ENCODE measurements around the gene ZNF619. TPM values are rescaled to one million over a fixed set of nuclear protein-coding genes. Genes with fewer than 3 reads are reported as not detected.

Gene ZNF619
- total RNA-seq, 1 experiment from 2014 or later = 6.9 TPM

DNA sequence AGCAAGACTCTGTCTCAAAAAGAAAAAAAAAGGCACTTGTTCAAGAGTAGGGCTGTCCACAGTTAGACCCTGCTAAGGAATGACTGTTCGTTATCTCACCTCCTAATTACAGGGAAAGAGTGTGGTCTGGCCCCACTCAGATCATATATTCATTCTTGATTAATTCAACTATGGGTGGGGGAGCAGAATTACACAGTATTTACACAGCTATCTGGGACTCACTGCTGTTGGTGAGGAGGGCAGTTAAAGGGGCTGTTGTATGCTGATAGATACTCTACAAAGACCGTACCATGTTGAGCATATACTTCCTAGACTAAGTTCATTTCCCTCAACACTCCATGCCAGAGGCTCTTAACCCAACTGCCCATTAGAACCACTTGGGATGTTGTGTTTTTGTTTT, 25.1 kb downstream of the ZNF619 start:
- H3K27me3 ChIP-seq (ENCODE audit: insufficient read depth, low read depth) = no peaks in the 10 kb centered on the region
- H3K9me3 ChIP-seq (ENCODE audit: insufficient read depth, low read depth) = no peaks in the 10 kb centered on the region
- no peak overlapping the region for H3K4me3 ChIP-seq
- TF ChIP-seq, protein P1, sequence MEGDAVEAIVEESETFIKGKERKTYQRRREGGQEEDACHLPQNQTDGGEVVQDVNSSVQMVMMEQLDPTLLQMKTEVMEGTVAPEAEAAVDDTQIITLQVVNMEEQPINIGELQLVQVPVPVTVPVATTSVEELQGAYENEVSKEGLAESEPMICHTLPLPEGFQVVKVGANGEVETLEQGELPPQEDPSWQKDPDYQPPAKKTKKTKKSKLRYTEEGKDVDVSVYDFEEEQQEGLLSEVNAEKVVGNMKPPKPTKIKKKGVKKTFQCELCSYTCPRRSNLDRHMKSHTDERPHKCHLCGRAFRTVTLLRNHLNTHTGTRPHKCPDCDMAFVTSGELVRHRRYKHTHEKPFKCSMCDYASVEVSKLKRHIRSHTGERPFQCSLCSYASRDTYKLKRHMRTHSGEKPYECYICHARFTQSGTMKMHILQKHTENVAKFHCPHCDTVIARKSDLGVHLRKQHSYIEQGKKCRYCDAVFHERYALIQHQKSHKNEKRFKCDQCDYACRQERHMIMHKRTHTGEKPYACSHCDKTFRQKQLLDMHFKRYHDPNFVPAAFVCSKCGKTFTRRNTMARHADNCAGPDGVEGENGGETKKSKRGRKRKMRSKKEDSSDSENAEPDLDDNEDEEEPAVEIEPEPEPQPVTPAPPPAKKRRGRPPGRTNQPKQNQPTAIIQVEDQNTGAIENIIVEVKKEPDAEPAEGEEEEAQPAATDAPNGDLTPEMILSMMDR (conservative IDR thresholded peaks at IDR 0.05) = no peak
- no peak for TF ChIP-seq EZH2 (IDR thresholded peaks at IDR 0.05; ENCODE audit: low read depth)
- H3K36me3 ChIP-seq (ENCODE audit: low read depth) = no peaks in the 10 kb centered on the region
- CTCF ChIA-PET = no interaction called here
- no peak overlapping the region for H3K27ac ChIP-seq
- POLR2A ChIA-PET (ENCODE audit: unreplicated experiment) = no interaction called here
- peaks cover 19% of the 10 kb centered on the region for H3K4me1 ChIP-seq (replicated peaks; ENCODE audit: insufficient read depth)
- intact Hi-C loops (cut with micrococcal nuclease; ENCODE audit: unreplicated experiment) = no loop called here
- no TSS peak for BruUV-seq (replicated peaks)
- DNase-seq = no peak
- no peaks in the 10 kb centered on the region for H4K20me1 ChIP-seq (ENCODE audit: insufficient read depth)
- H2AFZ ChIP-seq = no peak overlapping the region
- no peaks in the 10 kb centered on the region for H3K9me2 ChIP-seq (ENCODE audit: insufficient read depth)
- H3F3A ChIP-seq (ENCODE audit: insufficient read depth, low read depth) = peaks cover 3% of the 10 kb centered on the region; the same call in 1 of the 2 replicates
- H3K4me2 ChIP-seq = no peak overlapping the region
- no peaks in the 10 kb centered on the region for H3K79me2 ChIP-seq (ENCODE audit: low read depth)

DNA sequence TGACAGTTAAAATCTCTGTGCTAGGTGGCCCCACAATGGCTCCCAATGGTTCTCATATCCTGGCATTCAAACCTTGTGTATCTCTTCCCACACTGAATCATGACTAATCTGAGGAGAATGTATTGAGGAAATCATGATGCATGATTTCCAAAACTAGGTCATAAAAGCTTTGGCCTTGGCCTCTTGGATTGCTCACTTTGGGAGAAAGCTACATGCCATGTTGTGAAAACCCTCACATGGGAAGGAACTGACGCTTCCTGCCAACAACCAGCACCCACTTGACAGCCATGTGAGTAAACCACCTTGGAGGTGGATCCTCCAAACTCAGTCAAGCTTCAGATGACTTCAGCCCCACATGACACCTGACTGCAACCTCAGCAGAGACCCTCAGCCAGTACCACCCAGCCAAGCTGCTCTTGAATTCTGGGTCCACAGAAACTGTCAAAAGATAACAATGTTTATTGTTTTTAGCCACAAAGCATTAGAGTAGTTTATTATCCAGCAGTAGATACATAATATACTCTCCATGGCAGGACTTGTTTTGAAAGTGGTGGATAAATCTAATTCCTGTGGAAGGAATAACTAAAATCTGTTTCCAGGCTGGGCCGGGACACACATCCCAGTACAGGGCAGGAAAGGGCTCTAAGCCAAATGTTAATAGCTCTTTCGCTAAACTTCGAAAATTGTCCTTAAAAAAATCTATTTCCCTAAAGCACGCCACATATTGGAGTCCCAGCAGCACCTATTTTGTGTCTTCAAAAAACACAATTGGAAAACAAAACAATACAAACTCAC, 27.9 kb downstream of the ZNF619 start:
- Histone ChIP-seq H3K4me1 (replicated peaks; ENCODE audit: insufficient read depth) (peaks cover 19% of the 10 kb centered on the region), H4K20me1 (ENCODE audit: insufficient read depth) (no peaks in the 10 kb centered on the region), H3K79me2 (ENCODE audit: low read depth) (no peaks in the 10 kb centered on the region), H3K9me3 (ENCODE audit: insufficient read depth, low read depth) (no peaks in the 10 kb centered on the region), H3K4me3 (peak overlapping the region; percentile 70; the same call in 1 of the 2 replicates), H3K27me3 (ENCODE audit: insufficient read depth, low read depth) (no peaks in the 10 kb centered on the region), H3K27ac (no peak overlapping the region), H3K9me2 (ENCODE audit: insufficient read depth) (no peaks in the 10 kb centered on the region), H3K36me3 (ENCODE audit: low read depth) (no peaks in the 10 kb centered on the region), H3F3A (ENCODE audit: insufficient read depth, low read depth) (peaks cover 3% of the 10 kb centered on the region; the same call in 1 of the 2 replicates), H3K4me2 (peak overlapping the region; percentile 83), H2AFZ (peak overlapping the region; percentile 92)
- intact Hi-C loops (cut with micrococcal nuclease; ENCODE audit: unreplicated experiment) = loop anchor here (1.0 kb wide), 1 partner anchor 28 kb away; the partner anchor contains the start of gene ZNF619
- POLR2A ChIA-PET (ENCODE audit: unreplicated experiment) = interaction anchor here (1.0 kb wide), 1 partner anchor 48 kb away, joined by 3 read pairs; no protein-coding TSS in a partner anchor
- CTCF ChIA-PET = no interaction called here
- BruUV-seq (replicated peaks) = no TSS peak
- peak; percentile 19 to 85 for DNase-seq
- TF ChIP-seq, protein P1 (conservative IDR thresholded peaks at IDR 0.05) = no peak

DNA sequence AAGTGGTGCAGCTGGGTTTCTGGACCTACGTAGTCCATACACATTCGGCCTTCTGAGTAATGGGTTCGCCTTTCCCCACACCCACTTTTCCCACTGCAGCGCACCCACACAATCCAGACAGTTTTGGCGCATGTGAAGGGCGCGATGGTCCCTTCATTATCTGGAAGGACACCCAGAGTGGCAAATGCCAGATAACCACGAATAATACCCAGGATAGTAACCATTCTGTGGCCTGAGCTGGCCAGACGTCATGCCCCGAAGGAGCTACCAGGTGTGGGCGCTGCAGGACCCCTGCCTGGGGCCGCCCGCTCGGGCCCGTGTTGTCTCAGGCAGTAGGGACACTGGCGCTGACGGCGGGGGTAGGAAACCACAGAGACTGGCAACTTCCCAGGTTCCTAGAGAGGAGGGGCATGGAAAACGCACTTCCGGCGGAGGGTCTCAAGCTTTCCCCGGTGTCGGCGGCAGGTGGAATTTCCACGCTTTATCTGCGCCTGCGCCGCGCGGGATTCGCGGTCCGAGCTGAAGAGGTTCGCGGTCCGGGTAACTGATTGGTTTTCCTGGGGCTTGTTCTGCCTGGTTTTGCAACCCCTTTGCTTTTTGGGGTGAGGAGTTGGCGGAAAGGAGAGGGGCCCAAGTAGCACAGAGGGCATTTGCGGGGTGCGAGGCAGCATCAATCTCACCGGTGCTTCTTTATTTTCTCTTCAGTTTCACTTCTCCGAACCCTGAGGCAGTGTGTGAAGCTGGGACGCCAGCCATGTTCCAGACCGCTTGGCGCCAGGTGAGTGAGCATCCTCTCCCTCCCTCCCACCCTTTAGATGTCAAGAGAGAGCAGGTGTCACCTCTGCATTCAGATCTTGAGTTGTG, 28.9 kb downstream of the ZNF619 start, which contains the start of gene ZNF620:
Gene ZNF620 (plus strand): TSS at position 441 of the 864 bp plus-strand sequence. CDS start 314 bp downstream, at position 755.
- POLR2A ChIA-PET (ENCODE audit: unreplicated experiment) = interaction anchor here (0.7 to 1.0 kb wide), 2 partner anchors 49 to 1201 kb away, joined by 3 to 8 read pairs; no protein-coding TSS in a partner anchor

More for the DNA sequence above, 28.9 kb downstream of the ZNF619 start, which contains the start of gene ZNF620:
- Histone ChIP-seq H4K20me1 (ENCODE audit: insufficient read depth) (no peaks in the 10 kb centered on the region), H3K27ac (no peak within 1 kb of the TSS), H3F3A (ENCODE audit: insufficient read depth, low read depth) (peaks cover 3% of the 10 kb centered on the region; the same call in 1 of the 2 replicates), H3K4me3 (peak within 1 kb of the TSS; percentile 70), H3K4me2 (peak within 1 kb of the TSS; percentile 83), H3K9me2 (ENCODE audit: insufficient read depth) (no peaks in the 10 kb centered on the region), H3K4me1 (replicated peaks; ENCODE audit: insufficient read depth) (peaks cover 19% of the 10 kb centered on the region), H3K79me2 (ENCODE audit: low read depth) (no peaks in the 10 kb centered on the region), H3K36me3 (ENCODE audit: low read depth) (no peaks in the 10 kb centered on the region), H2AFZ (peak within 1 kb of the TSS; percentile 92), H3K9me3 (ENCODE audit: insufficient read depth, low read depth) (no peaks in the 10 kb centered on the region), H3K27me3 (ENCODE audit: insufficient read depth, low read depth) (no peaks in the 10 kb centered on the region)
- peak; percentile 40 to 73 for DNase-seq
- BruUV-seq (replicated peaks) = TSS peak; percentile 75
- TF ChIP-seq, protein P1 (conservative IDR thresholded peaks at IDR 0.05) = no peak; the same call in 1 of the 2 replicates
- no peak for TF ChIP-seq EZH2 (IDR thresholded peaks at IDR 0.05; ENCODE audit: low read depth)
- intact Hi-C loops (cut with micrococcal nuclease; ENCODE audit: unreplicated experiment) = loop anchor here (1.0 kb wide), 2 partner anchors 18 to 29 kb away; partner anchors contain the start of genes ZNF619 and ZNF621
- CTCF ChIA-PET = no interaction called here
